NB4 (cell line): ENCODE results near the gene SMIM24.

Experiments used
- MYC ChIP-seq: IDR thresholded peaks from 2 replicates; pipeline ENCODE4 v1.6.1; 2011; ENCODE audit warnings: low read depth, low read length
- POLR2A ChIP-seq: IDR thresholded peaks from 2 replicates; pipeline ENCODE4 v1.6.1; 2011; ENCODE audit warnings: mild to moderate bottlenecking; ENCODE audit not compliant: insufficient read length; ENCODE audit errors: extremely low read depth
- TF ChIP-seq, protein P1 (sequence below): IDR thresholded peaks from one replicate; pipeline ENCODE4 v1.5.1; 2012; ENCODE audit warnings: low read depth, low read length
- TF ChIP-seq, protein P2 (sequence below): IDR thresholded peaks from 2 replicates; pipeline ENCODE4 v1.6.1; 2011; ENCODE audit warnings: low read depth, low read length

- TF ChIP-seq, protein P1, sequence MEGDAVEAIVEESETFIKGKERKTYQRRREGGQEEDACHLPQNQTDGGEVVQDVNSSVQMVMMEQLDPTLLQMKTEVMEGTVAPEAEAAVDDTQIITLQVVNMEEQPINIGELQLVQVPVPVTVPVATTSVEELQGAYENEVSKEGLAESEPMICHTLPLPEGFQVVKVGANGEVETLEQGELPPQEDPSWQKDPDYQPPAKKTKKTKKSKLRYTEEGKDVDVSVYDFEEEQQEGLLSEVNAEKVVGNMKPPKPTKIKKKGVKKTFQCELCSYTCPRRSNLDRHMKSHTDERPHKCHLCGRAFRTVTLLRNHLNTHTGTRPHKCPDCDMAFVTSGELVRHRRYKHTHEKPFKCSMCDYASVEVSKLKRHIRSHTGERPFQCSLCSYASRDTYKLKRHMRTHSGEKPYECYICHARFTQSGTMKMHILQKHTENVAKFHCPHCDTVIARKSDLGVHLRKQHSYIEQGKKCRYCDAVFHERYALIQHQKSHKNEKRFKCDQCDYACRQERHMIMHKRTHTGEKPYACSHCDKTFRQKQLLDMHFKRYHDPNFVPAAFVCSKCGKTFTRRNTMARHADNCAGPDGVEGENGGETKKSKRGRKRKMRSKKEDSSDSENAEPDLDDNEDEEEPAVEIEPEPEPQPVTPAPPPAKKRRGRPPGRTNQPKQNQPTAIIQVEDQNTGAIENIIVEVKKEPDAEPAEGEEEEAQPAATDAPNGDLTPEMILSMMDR: peak; percentile 52
- TF ChIP-seq POLR2A (no peak), MYC (no peak)
- TF ChIP-seq, protein P2, sequence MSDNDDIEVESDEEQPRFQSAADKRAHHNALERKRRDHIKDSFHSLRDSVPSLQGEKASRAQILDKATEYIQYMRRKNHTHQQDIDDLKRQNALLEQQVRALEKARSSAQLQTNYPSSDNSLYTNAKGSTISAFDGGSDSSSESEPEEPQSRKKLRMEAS: no peak
Measured at GRCh38 chr19:3440082-3440481, 40.2 kb downstream of the SMIM24 start.
